ENCODE measurements around the gene KCTD2.
"Not testable (repeated sequence)": the region's sequence is repeated elsewhere in the genome, so short reads cannot be mapped to it uniquely, and the experiment has no call there.

The KCTD2 gene

GRCh38 chr17:75051941-75052340, 4.9 kb downstream of the KCTD2 start:
- peak; percentile 80 to 98 for DNase-seq

GRCh38 chr17:75059369-75060345, 12.6 kb downstream of the KCTD2 start:
- peak in 1 of 2 experiments; percentile 59 for DNase-seq

DNA sequence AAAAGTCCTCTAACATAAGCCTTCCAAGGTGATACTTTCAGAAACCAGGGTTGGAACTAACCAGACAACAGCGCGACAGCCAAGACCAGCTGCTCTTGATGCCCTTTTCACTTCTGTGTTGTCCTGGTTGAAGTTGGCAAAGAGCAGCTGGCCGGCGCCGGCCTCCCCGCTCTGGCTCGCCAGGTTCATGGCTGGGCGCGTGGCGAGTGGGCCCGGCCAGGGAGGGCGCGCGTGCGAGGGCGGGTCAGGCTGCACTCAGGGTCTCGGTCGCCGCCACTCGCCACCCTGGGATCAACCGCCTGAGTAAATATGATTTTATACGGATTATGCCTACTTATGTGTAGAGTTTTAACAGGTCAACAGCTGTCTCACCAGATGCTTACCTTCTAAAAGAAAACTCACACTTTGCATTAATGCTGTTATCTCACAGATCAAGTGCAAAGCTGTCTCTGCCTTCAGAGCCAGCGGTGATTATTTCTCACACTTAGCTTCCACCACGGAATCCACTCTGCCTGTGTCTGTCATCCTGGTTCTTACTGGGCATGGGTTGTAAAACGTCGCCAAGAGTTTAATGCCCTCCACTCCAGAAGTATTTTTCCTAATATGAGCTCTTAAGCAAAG, 13.5 kb downstream of the KCTD2 start:
- DNase-seq = no peak

DNA sequence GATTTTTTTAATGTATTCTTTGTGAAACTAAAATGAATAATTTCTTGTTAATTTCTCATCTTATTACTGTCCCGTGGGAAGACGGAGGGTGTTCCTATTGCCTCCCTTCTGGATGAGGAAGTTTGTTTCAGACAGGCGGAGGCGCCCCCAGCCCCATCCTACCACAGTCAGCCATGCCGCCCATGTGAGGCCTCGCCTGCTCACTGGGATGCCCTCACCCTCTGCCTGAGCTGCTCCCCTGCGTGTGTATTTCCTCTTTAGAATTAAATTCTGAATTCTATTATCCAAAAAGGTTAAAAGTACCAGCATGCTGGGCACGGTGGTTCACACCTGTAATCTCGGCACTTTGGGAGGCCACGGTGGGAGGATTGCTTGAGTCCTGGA, 14.0 kb downstream of the KCTD2 start:
- DNase-seq = no peak

GRCh38 chr17:75061618-75062017, 14.6 kb downstream of the KCTD2 start:
- DNase-seq = no peak

DNA sequence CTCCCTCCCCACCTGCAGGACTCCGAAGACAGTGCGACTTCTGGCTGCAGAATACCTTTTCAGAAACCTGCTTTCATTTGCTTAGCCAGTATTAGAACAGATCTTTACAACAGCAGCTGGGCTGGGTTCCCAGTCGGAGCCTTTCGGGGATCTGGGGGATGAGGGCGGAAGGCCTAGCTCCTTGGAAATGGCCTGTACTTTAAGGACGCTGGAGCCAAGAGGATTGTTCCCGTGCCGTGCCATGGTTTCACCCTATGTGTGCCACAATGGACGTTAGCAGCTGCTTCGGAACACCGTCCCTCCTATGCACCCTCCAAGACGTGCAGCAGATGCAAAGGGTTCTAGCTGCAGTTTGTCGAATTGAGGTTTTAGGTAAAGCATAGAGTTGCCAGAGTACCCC, 16.2 kb downstream of the KCTD2 start:
- DNase-seq = no peak

DNA sequence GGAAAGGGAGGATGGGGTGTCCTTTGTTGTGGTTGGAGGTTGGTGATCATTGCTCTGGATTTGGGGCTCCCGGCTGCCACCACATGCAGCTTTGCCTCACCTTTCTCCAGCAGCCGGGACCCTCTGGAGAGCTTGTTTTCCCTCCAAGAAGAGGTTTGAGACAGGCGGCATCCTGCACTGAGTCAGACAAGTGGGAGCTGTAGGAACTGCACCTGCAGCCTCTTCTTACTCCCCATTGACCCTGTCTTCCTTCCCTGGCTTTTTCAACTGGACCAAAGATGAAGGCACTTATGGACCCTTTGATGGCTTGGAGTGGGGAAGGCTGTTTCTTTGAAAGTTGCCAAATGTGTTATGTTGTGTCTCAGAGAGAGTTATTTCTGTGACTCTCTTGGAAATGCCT, 16.6 kb downstream of the KCTD2 start:
- DNase-seq = no peak

- no peak for DNase-seq
These were observed 17.0 kb downstream of the KCTD2 start for GRCh38 chr17:75064040-75064439.

DNA sequence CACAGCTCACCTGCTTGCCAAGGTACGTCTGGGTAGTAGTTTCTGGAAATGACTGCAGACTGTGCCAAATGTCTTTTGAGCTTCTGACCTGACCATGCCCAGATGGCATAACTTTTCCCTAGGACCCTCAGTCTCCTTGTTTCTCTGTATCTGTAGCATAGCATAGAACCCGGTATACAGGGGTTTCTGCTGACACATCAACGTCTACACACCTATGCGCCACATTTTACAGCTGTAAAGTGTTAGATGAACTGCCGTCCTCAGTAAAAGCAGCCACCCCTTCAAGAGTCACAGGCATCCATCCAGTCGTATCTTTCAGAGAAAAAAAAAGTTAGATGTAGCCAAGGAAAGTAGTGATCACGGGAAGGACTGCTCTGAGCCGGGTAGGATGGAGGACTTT, 17.4 kb downstream of the KCTD2 start:
- DNase-seq = no peak

DNA sequence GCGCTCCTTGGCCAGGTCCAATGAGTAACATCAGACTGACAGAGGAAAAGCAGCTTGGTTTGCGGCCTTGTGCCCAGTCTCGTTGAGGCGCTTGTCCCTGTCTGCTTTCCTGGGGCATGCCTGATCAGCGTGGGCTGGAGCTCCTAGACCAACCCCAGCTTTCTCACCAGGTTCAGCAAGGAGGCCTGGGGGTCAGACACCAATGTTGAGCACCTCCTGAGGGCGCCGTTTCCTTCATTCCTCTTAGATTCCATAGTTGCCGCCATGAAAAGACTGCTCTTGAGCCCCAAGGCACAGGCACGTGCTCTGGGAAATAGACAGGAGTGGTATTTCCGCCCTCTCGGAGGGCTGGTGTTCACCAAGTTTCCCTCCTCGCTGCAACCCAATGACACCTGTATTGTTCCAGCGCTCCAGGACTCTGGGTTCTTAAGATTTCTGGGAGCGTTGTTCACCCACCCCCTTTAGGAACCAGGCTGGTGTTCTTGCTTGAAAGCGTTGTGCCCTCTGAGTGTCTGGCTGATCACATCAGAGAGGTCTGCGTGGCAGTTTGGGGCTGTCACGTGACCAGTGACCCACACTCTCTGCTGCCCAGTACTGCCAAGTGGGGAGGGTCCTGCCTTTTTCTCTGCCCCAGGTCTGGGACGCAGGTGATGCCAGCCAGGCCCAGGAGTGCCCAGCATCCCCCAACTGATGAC, 18.0 kb downstream of the KCTD2 start:
- no peak for DNase-seq

DNA sequence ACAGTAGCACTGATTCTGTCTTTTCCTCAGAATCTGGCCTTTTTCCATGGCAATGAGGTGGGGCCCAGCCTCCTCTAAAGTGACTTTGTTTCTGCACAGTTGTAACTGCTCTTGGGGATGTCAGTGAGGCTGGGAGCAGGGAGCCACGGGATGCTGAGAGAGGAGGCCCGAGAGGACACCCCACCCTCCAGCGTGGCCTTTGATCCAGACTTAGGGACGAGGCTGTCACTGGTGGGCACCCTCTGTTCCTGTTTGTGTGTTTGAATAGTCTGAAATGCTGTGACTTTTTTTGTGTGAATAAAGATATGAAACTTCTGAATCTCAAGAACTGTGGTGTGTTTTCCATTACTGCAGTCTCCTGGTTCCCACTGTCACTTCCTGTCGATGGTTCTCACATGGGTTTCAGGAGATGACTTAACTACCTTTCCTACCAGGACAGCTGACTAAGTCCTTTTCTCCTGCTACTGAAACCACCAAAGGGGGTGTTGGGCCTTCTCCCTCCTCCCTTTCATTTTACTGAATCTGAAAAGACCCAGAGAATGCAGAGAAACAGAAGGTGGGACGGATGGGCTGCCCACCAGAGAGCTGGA, 18.6 kb downstream of the KCTD2 start:
- no peak for DNase-seq

- DNase-seq = no peak
These were observed 20.8 kb downstream of the KCTD2 start for GRCh38 chr17:75067856-75068255.

DNA sequence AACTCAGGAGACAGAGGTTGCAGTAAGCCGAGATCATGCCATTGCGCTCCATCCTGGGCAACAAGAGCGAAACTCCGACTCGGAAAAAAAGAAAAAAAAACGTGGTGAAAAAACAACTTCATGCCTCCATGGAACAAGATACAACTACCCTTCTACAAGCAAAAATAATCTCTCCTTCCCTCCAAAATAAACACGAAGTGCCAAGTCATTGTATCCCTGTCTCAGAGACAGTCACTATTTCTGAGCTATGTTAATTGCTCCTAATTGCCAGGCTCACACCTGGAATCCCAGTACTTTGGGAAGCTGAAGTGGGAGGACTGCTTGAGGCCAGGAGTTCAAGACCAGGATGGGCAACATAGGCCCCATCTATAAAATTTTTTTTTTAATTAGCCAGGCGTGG, 21.7 kb downstream of the KCTD2 start:
- no peak for DNase-seq

DNA sequence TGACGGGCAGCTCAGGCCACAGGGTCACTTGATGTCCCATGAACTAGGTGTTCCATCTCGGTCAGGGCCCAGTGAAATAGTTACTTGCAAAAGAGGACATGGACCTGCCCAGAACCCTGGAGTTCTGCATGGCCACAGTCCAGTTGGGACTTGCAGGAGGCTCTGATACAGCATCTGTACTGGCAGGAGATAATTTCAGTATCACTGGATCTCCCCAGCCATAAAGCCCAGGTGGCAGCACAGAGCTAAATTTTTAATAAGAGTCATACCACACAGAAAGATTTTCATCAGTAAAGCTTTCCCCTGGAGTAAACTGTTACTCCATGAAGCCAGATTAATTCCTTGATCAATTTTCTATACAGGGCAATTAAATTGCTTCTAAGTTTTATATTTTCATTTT, 22.8 kb downstream of the KCTD2 start:
- no peak for DNase-seq

DNA sequence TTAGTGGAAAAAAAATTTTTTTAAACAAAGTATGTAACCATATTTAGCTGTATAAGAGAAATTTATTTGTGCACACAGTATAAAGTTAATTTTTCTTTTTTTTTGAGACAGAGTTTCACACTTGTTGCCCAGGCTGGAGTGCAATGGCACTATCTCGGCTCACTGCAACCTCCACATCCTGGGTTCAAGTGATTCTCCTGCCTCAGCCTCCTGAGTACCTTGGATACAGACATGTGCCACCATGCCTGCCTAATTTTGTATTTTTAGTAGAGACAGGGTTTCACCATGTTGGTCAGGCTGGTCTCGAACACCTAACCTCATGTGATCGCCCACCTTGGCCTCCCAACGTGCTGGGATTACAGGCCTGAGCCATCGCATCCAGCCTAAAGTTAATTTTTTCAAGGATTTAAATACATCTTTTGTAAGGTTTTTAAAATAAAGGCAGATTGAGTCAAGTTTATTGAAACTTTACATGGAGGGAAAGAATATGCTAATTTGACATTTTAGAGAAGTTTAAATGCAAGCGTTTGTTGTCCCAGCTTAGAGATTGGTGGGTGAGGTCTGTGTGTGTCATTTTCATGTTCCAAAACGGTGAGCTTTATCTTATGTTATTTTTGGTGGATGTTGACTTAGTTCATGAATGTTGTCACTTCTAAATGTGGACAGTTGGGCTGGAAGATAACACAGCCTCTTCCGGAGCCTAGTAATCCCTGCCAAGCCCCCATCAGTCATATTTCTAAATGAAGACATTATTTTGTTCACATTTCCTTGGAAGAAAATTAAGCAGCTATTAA, 24.6 kb downstream of the KCTD2 start:
- DNase-seq = not testable (repeated sequence)

DNA sequence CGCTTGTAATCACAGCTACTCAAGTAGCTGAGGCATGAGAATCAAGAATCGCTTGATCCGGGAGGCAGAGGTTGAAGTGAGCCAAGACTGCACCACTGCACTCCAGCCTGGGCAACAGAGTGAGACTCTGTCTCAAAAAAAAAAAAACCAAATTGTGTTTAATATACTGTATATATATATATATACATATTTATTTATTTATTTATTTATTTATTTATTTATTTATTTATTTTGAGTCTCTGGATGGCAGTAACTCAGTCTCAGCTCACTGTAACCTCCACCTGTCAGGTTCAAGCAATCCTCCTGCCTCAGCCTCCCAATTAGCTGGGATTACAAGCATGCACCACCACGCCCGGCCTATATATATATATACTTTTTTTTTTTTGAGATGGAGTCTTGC, 25.9 kb downstream of the KCTD2 start:
- not testable (repeated sequence) for DNase-seq

- no peak for DNase-seq
These were observed 26.6 kb downstream of the KCTD2 start for GRCh38 chr17:75073618-75074047.

DNA sequence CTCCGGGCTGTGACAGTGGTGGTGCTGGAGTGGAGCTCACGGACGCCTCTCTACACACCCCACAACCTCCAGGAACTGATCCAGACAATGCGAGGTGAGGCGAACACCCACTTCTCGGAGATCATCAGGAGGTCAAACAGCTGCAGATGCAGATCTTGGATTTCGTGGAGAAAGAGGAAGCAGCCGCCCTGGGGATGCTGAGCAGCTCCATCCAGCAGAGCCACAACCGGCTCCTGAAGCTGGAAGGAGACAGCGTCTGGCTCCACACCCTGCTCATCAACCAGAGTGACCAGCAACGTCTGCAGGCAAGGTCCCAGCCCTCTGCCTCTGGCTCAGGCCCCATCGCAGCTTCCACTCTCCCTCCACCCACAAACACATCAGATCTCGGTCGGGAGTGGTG, 27.5 kb downstream of the KCTD2 start:
- DNase-seq = no peak

GRCh38 chr17:75075597-75076336, 28.7 kb downstream of the KCTD2 start:
- DNase-seq = no peak

- no peak for DNase-seq
These were observed 30.1 kb downstream of the KCTD2 start for GRCh38 chr17:75077072-75077495.

- no peak for DNase-seq
These were observed 30.7 kb downstream of the KCTD2 start for GRCh38 chr17:75077496-75078283.

Measured in cerebellar nuclear complex (tissue), 1 donor.